ENCODE data around the gene KCNJ10.

The KCNJ10 gene

DNA sequence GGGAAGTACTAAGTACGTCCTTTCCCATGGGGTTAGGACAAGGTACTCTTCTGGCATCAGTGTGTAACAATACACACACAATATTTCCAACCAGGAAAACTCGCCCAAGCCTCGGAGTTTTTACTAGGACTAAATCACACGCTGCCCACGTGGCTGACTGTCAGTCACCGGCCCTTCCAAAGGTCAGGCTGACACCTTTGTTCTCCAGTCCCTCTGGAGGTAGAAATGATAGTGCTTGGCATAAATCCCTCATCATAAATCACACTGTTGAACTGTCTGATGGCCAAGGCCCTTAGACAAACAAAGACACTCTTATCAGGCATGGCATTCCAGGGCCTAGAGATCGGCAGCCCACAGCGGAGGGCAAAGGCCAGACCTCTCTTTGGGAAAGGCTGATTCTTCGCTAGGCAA, 99.0 kb downstream of the KCNJ10 start:
- TF ChIP-seq, protein P1, sequence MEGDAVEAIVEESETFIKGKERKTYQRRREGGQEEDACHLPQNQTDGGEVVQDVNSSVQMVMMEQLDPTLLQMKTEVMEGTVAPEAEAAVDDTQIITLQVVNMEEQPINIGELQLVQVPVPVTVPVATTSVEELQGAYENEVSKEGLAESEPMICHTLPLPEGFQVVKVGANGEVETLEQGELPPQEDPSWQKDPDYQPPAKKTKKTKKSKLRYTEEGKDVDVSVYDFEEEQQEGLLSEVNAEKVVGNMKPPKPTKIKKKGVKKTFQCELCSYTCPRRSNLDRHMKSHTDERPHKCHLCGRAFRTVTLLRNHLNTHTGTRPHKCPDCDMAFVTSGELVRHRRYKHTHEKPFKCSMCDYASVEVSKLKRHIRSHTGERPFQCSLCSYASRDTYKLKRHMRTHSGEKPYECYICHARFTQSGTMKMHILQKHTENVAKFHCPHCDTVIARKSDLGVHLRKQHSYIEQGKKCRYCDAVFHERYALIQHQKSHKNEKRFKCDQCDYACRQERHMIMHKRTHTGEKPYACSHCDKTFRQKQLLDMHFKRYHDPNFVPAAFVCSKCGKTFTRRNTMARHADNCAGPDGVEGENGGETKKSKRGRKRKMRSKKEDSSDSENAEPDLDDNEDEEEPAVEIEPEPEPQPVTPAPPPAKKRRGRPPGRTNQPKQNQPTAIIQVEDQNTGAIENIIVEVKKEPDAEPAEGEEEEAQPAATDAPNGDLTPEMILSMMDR (IDR thresholded peaks at IDR 0.05; ENCODE audit: extremely low read depth, missing control alignments), result no peak
- DNase-seq (ENCODE audit: low spot score), result no peak

DNA sequence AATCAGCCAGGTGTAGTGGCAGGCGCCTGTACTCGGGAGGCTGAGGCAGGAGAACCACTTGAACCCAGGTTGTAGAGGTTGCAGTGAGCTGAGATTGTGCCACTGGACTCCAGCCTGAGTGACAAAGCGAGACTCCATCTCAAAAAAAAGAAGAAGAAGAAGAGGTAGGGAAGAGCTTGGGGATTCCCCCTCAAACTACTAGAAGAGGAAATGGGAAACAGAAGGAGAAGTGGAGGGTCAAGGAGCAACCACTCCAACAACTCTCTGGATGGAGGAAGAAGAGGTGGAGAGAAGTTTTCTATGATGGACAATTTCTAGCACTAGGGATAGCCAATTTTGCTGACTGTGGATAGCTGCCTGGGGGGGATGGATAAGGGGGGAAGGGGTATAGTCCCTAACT, 101.1 kb downstream of the KCNJ10 start:
- TF ChIP-seq, protein P1 (IDR thresholded peaks at IDR 0.05; ENCODE audit: extremely low read depth, missing control alignments), result no peak
- DNase-seq (ENCODE audit: low spot score), result no peak

DNA sequence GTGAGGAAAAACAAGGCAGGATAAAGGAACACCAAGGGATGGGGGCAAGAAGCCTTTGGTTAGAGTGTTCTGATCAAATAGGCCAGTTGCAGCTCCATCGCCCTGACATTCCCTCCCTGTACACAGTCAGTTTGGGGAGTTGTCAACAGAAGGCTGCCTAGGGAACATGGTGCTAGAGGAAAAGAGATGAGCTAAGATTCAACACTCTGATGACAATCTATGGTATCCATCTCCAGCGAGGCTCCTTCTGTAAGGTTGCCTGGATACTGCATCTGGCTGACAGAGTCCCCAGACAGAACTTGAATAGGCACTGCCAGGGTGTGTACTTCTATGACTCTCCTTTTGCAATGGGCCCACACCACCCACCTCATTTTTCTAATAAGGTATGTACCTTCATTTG, 104.7 kb downstream of the KCNJ10 start:
- no peak for DNase-seq (ENCODE audit: low spot score)
- TF ChIP-seq, protein P1 (IDR thresholded peaks at IDR 0.05; ENCODE audit: extremely low read depth, missing control alignments), result no peak

DNA sequence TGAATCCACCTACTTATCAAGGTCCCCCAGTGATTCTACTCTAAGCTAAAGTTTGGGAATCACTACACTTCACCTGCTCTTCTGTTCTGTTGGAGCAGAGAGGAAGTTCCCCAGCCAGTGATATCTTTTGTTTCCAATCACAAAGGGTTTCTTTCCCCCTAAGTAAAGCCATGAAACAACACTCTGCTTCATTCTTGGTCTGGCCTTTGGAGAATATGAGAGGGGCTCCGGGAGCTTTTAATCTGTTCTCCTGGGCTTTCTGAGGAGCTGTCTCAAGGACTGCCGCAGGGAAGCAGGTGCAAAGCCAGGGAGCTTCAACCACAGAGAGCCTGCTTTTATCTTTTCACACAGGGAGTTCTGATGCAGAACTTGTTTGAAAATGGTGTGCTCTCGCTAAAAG, 105.8 kb downstream of the KCNJ10 start:
- DNase-seq (ENCODE audit: low spot score), result no peak
- TF ChIP-seq, protein P1 (IDR thresholded peaks at IDR 0.05; ENCODE audit: extremely low read depth, missing control alignments), result no peak

- TF ChIP-seq, protein P1 (IDR thresholded peaks at IDR 0.05; ENCODE audit: extremely low read depth, missing control alignments), result no peak
- no peak for DNase-seq (ENCODE audit: low spot score)
Measured at GRCh38 chr1:159962176-159962575, 107.8 kb downstream of the KCNJ10 start.

GRCh38 chr1:159961636-159962035, 108.3 kb downstream of the KCNJ10 start:
- TF ChIP-seq, protein P1 (IDR thresholded peaks at IDR 0.05; ENCODE audit: extremely low read depth, missing control alignments), result no peak
- DNase-seq (ENCODE audit: low spot score), result no peak

DNA sequence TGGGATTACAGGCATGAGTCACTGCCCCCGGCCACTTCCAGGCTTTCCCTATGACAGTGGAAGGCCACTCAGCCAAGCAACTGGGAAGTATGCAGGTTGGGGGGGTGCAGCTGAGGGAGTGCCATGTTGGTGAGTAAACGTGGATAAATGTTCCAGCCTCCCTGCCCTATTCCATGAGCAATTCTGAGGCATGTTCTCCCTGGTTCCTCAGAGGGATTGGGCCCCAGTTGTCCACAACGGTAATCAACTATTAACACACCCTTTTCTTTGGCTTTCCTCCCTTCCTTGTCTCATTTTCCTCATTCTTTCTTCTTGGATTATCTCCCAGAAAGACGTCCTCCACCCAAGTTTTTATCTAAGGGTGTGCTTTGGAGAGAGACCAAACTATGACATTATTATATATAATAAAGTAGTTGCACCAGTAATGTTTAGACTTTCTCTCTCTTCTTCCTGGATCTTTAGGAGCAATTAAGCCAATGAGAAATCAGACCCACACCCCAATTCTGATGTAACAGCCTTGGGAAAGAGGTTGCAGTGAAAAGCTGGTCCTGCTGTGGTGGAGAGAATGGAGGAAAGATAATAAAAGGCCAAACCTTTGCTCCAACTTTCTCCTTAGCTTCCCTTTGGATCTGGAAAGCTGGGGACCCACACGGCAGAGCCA, 109.1 kb downstream of the KCNJ10 start:
- TF ChIP-seq, protein P1 (IDR thresholded peaks at IDR 0.05; ENCODE audit: extremely low read depth, missing control alignments), result no peak
- no peak for DNase-seq (ENCODE audit: low spot score)
